HS-5 (cell line): ENCODE results near the gene WDR19.
"Not testable (repeated sequence)": the region's sequence is repeated elsewhere in the genome, so short reads cannot be mapped to it uniquely, and the experiment has no call there.

ENCODE experiments used
- DNase-seq: peaks from one replicate; pipeline ENCODE4 v3.0.0-alpha.2; 2012; ENCODE audit warnings: low read depth

Gene WDR19

DNA sequence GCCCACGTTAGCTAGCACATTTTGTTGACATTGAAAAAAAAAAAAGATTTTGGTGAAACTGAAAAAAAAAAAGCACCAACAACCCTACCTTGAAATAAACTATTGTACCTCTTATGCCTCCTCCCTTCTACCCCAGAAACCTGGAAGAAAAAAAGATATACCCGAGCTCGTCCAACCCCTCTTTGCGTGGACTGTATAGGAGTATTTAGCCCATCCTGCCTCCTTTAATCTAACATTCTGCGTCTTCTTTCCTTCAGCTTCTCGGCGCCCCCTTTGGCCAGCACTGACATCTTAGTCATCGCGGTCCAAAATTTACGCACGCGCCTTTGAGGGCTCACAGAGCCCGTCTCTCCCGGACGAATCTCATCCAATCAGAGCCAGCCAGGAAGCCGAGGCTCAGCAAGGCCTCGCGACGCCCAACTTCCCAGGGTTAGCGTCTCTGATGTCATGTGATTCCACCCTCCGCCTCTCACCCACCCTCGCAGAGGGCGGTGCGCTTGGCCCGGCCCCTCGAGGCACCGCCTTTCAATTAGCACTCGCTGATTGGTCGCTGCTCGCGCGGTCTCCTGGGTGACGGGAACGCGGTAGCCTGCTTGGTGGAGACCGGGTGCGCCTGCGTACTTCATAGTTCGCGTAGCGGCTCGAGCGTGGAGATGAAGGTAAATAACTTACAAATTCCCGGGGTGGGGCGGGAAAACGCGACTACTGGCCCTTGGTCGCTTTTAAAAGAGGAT is at the start of gene WDR19:
TSS of gene WDR19 (plus strand) at position 625 of the 734 bp plus-strand sequence. CDS start at position 654, 29 bp downstream.
- DNase-seq, result peak; percentile 98

DNA sequence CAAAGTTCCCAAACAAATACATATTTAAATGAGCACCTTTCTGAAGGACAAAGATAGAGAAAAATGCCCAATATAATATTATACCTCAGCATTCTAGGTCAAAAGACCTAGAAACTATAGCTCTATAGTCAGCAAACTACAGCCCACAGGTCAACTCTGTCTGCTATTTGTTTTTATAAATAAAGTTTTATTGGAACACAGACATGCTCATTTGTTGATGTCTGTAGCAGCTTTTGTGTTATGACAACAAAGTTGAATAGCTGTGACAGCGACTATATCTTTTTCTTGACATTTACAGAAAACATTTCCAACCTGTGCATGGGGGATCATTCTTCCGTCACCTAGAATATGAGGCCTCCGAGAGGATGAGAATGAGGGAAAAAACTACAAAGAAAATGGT is 48.7 kb upstream of the WDR19 start:
- no peak for DNase-seq

DNA sequence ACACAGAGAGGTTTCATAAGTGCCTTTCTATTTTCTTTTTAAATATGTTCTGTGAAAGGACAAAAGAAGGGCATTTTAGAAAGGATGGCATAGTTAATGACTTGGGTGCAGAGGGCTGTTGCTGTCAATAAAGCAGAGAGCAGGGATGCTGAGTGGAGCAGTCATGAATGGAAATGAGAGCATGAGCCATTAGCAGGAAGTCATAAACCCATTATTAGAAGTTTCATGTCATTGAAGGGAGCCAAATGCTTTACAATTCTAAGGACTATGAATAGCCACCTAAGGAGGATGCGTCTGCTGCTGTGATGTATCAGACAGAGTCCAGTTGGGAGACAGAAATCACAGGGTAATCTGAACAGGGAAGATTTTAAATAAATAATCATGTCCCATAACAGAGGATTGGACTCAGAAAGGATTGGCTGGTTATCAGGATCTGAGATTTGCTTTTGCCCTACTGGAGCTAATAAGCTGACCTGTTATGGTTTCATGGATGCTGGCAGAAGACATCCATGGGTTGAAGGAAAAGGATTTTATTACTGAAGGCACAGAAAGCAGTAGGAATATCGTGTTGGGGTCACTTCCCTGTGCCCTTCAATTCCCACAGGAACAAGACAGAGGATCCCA is 47.5 kb upstream of the WDR19 start:
- DNase-seq, result no peak

DNA sequence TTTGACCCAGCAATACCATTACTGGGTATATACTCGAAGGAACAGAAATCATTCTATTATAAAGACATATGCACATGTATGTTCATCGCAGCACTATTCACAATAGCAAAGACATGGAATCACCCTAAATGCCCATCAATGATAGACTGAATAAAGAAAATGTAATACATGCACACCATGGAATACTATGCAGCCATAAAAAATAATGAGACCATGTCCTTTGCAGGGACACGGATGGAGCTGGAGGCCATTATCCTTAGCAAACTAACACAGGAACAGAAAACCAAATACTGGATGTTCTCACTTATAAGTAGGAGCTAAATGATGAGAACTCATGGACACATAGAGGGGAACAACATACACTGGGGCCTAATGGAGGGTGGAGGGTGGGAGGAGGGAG is 44.1 kb upstream of the WDR19 start:
- not testable (repeated sequence) for DNase-seq

DNA sequence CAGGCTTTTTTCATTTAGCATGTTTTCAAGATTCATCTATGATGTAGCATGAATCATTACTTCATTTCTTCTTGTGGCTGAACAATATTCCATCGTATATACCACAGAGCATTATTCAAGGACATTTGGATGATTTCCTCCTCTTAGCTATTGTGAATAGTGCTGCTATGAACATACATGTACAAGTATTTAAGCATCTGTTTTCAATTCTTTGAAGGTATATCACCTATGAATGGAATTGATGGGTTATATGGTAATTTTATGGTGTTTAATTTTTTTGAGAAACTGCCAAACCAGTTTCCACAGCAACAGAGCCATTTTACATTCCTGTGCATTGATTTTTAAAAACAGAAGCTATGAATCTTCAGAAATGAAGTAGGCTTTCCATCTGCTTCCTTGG is 36.1 kb upstream of the WDR19 start:
- no peak for DNase-seq

GRCh38 chr4:39154009-39154408 is 28.3 kb upstream of the WDR19 start:
- no peak for DNase-seq

- DNase-seq, result no peak
Observed at GRCh38 chr4:39157520-39157919, 24.8 kb upstream of the WDR19 start.

GRCh38 chr4:39166177-39166576 is 16.2 kb upstream of the WDR19 start:
- DNase-seq, result no peak

- DNase-seq, result no peak
Observed at GRCh38 chr4:39166669-39167068, 15.7 kb upstream of the WDR19 start.

DNA sequence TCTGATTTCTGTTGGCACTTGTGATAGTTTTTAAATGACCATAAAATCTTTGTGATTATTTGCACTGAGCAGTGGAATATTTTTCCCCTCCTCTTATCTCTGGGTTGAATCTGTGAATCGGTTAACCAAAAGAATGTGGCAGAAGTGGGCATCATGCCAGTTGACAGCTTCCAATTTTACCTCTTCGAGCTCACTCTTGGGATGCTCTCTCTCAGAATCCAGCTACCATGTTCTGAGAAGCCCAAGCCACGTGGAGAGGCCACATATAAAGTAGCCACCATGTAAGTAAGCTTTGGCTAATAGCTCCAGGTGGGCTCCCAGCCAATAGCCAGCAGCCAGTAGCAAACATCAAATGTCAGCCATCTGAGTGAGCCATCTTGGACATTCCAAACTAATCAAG is 12.9 kb upstream of the WDR19 start:
- no peak for DNase-seq

DNA sequence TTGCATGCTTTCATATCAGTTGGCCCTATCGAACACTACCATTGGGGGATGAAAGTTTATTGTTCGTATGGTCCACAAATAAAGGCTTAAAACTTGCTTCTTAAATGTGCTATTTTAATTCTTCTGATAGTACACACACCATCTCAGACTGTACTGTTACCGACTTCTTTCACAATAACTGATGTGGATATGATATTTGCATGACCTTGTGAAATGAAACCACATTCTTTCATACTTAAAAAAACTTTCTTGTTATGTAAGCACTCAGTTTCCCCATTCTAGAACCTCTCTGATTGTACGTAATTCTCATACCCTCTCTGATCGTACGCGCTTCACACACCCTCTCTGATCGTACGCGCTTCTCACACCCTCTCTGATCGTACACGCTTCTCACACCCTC is 12.0 kb upstream of the WDR19 start:
- DNase-seq, result no peak

GRCh38 chr4:39178706-39179105 is 3.6 kb upstream of the WDR19 start:
- no peak for DNase-seq

- no peak for DNase-seq
Observed at GRCh38 chr4:39179681-39180080, 2.6 kb upstream of the WDR19 start.

DNA sequence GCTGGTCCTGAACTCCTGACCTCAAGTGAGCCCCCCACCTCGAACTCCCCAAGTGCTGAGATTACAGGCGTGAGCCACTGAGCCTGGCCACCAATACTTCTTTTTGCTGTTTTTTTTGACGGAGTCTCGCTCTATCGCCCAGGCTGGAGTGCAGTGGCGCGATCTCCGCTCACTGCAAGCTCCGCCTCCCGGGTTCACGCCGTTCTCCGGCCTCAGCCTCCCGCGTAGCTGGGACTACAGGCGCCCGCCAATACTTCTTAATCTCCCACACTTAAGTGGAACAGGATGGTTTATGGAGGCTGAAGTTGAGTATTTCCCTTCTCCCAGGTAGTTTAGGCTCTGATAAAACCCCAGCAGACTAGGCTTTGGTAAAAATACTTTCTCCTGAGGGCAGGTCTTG is 1.7 kb upstream of the WDR19 start:
- DNase-seq, result not testable (repeated sequence)

GRCh38 chr4:39181520-39181904 is 817 bp upstream of the WDR19 start:
- no peak for DNase-seq

DNA sequence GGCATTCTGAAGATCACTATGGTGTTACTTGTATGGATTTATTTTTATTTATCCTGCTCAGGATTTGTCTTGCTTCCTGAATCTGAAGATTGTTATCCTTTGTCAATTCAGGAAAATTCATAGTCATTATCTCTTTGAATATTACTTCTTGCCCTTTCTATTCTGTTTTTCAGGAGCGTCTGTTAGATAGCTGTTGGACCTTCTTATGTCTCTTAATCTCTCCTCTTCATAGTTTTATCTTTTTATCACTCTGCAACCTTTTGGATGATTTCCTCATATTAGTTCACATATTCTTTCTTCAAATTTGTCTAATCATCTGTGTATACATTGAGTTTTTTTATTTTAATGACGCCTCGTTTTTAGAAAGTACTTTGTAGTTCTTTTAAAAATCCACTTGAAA is 19.6 kb downstream of the WDR19 start:
- DNase-seq, result no peak

DNA sequence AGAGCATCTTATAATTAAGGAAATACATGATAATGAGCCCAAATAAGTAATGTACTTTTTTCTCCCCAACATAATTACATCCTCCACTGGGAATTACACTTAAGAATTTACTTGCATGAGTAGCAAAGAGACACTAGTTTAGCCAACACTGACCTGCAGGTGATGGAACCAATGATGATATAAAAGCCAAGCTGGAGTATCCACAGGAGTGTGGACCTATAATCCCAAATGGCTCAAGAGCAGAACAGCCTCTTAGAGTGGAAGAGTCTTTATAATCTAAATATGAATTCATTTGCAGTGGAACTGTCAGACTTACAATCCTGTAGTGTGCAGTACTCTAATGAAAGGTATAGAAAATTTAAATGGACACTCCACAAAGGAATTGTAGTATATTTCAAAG is 22.2 kb downstream of the WDR19 start:
- DNase-seq, result no peak

- no peak for DNase-seq
Observed at GRCh38 chr4:39205000-39205399, 22.7 kb downstream of the WDR19 start.

DNA sequence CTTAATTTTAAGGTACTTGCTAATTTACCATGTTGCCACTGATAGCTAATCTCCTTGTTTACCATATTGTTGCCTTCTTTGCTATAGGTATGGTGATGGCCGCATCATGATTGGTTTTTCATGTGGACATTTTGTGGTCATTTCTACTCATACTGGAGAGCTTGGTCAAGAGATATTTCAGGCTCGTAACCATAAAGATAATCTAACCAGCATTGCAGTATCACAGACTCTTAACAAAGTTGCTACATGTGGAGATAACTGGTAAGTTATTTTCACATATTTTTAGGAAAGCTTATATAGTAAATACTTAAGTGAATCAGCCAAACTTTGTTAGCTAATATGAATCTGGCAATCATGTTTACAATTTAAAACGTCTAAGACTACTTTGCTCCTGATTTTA is 23.1 kb downstream of the WDR19 start:
- DNase-seq, result no peak

GRCh38 chr4:39227906-39228305 is 45.6 kb downstream of the WDR19 start:
- no peak for DNase-seq

- no peak for DNase-seq
Observed at GRCh38 chr4:39228377-39228776, 46.0 kb downstream of the WDR19 start.

- no peak for DNase-seq
Observed at GRCh38 chr4:39230462-39230861, 48.1 kb downstream of the WDR19 start.

DNA sequence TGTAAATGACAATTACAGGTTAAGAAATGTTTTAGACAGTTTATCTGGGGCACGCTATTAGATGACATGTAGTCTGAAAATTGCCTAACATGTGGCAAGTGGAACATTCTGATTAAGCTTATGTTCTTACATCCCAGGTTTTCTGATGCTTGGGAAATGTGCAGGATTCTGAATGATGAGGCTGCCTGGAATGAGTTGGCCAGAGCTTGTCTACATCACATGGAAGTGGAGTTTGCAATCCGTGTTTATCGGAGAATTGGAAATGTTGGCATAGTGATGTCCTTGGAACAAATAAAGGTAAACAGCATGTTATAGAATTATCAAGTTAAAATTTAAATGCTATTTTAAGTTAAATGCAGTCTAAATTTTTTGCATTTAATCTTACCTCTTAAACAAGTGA is 49.3 kb downstream of the WDR19 start:
- no peak for DNase-seq

DNA sequence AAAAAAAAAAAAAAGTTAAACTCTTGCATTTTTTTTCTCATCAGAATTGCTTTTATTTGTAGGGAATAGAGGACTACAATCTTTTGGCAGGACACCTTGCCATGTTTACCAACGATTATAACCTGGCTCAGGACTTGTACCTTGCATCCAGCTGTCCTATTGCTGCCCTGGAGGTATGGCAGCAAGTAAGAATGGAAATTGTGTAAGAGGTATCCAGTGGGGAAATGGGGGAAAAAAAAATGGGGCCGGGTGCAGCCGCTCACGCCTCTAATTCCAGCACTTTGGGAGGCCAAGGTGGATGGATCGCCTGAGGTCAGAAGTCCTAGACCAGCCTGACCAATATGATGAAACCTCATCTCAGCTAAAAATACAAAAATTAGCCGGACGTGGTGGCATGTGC is 49.8 kb downstream of the WDR19 start:
- DNase-seq, result no peak
